PC-3 (cell line): ENCODE results near the gene MRPS17. TPM values are rescaled to one million over a fixed set of nuclear protein-coding genes. Genes with fewer than 3 reads are reported as not detected.
A peak's percentile ranks its signal among the peaks of the same experiment; 100 is the strongest.

Source experiments
- ATAC-seq: fragments of 200-7000 bp; cut with Tn5 transposase; 2 replicates; pipeline ENCODE4 v1.9.1; 2020; ENCODE audit warnings: mild to moderate bottlenecking, moderate library complexity
- BruUV-seq: library from RNA; stranded (reverse); fragments of 400-500 nt; replicated peaks from 2 replicates; lab custom pipeline; 2021; lab: Mats Ljungman, UMichigan
- CTCF ChIA-PET: fragments of 300-600 bp; sonication (Branson Sonifier 250); formaldehyde crosslinking; loops from one replicate; lab custom pipeline; 2022; ENCODE audit warnings: antibody characterized with exemption; lab: Charles Lee
- POLR2A ChIA-PET: fragments of 300-600 bp; sonication (Branson Sonifier 250); formaldehyde crosslinking; loops from one replicate; lab custom pipeline; 2022; ENCODE audit warnings: antibody characterized with exemption; ENCODE audit not compliant: unreplicated experiment; lab: Charles Lee
- DNase-seq: peaks from one replicate; pipeline ENCODE4 v3.0.0-alpha.2; 2015
- H2AFZ ChIP-seq: fragments of 300-600 bp; sonication (generic); 2 replicates; pipeline ENCODE4 v1.6.0; 2016; ENCODE audit warnings: antibody characterized with exemption, low read length
- H3F3A ChIP-seq: fragments of 300-600 bp; sonication (generic); one replicate; pipeline ENCODE4 v1.6.0; 2017; ENCODE audit warnings: antibody characterized with exemption, low read length, control low read depth, mild to moderate bottlenecking; ENCODE audit not compliant: unreplicated experiment
- H3K27ac ChIP-seq: fragments of 300-600 bp; sonication (generic); 2 replicates; pipeline ENCODE4 v1.5.1; 2016; ENCODE audit warnings: mild to moderate bottlenecking, low read length
- H3K27me3 ChIP-seq: fragments of 300-600 bp; sonication (generic); 2 replicates; pipeline ENCODE4 v1.6.1; 2016; ENCODE audit warnings: low read length, mixed read lengths
- H3K36me3 ChIP-seq: fragments of 300-600 bp; sonication (generic); 2 replicates; pipeline ENCODE4 v1.6.1; 2016; ENCODE audit warnings: low read depth, mixed run types, low read length, mixed read lengths
- H3K4me1 ChIP-seq: fragments of 300-600 bp; sonication (generic); 2 replicates; pipeline ENCODE4 v1.5.1; 2016; ENCODE audit warnings: low read length; ENCODE audit not compliant: insufficient read depth
- H3K4me2 ChIP-seq: fragments of 300-600 bp; sonication (generic); 2 replicates; pipeline ENCODE4 v1.6.0; 2016; ENCODE audit warnings: low read length
- H3K4me3 ChIP-seq: fragments of 300-600 bp; sonication (generic); 2 replicates; pipeline ENCODE4 v1.5.1; 2016; ENCODE audit warnings: mild to moderate bottlenecking, low read length, mixed read lengths
- H3K79me2 ChIP-seq: fragments of 300-600 bp; sonication (generic); 2 replicates; pipeline ENCODE4 v1.6.1; 2017; ENCODE audit warnings: low read length, mixed read lengths
- H3K9ac ChIP-seq: fragments of 300-600 bp; sonication (generic); 2 replicates; pipeline ENCODE4 v1.6.0; 2016; ENCODE audit warnings: mild to moderate bottlenecking, low read length
- H3K9me2 ChIP-seq: fragments of 300-600 bp; sonication (generic); replicated peaks from 2 replicates; pipeline ENCODE4 v1.6.1; 2016; ENCODE audit warnings: mixed run types, low read length, mixed read lengths
- H3K9me3 ChIP-seq: fragments of 300-600 bp; sonication (generic); 2 replicates; pipeline ENCODE4 v1.6.1; 2016; ENCODE audit warnings: low read length, mixed read lengths
- H4K20me1 ChIP-seq: fragments of 300-600 bp; sonication (generic); 2 replicates; pipeline ENCODE4 v1.6.1; 2016; ENCODE audit warnings: low read length, mixed read lengths
- EZH2 ChIP-seq: fragments of 300-600 bp; sonication (generic); IDR thresholded peaks from one replicate; pipeline ENCODE4 v1.6.1; 2017; ENCODE audit warnings: antibody characterized with exemption, mild to moderate bottlenecking, low read length; ENCODE audit not compliant: unreplicated experiment
- EZH2phosphoT487 ChIP-seq: fragments of 300-600 bp; sonication (generic); IDR thresholded peaks from 2 replicates; pipeline ENCODE4 v1.6.1; 2018; ENCODE audit warnings: mild to moderate bottlenecking, antibody characterized with exemption, low read length, borderline replicate concordance
- intact Hi-C: fragments of 100-400 bp; cut with micrococcal nuclease; formaldehyde crosslinking; loops from 2 replicates; pipeline ENCODE4 v1.9.0; 2023
- total RNA-seq: library from RNA; depleted of rRNA; stranded (reverse); fragments of >200 nt; gene quantifications from 2 replicates; pipeline ENCODE4 v1.2.3, GENCODE V29; 2014
- TF ChIP-seq, protein P1 (sequence below): fragments of 300-600 bp; sonication (generic); conservative IDR thresholded peaks from 2 replicates; pipeline ENCODE4 v1.5.1; 2017; ENCODE audit warnings: antibody characterized with exemption, low read depth, mild to moderate bottlenecking, low read length

MRPS17 gene
- total RNA-seq, 1 experiment from 2014 or later: 20.1 TPM

DNA sequence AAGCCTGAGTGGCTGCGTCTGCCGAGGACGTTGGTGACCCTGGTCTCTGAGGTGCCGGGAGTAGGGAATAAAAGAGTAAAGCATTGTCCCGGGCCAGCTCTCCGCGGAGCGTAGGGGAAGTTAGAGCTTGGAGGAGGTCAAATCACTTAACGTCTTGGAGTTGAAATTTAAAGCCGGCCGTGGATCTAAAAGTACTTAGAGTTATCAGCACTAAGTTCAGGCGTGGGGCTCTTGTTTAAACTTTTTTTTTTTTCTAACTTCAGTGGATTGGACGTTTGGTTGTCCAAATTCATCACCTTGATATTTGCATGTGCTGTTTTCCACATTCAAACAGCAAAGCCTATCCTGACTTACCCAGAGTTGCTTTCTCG is 13.4 kb downstream of the MRPS17 start:
- H3K9ac ChIP-seq: peak overlapping the region; percentile 88
- no peaks in the 10 kb centered on the region for H3K27me3 ChIP-seq
- CTCF ChIA-PET: interaction anchor here (0.5 to 1.5 kb wide), 3 partner anchors 11 to 324 kb away, joined by 3 to 8 read pairs (median 3); no protein-coding TSS in a partner anchor
- H2AFZ ChIP-seq: peak overlapping the region; percentile 60; the same call in 1 of the 2 replicates
- POLR2A ChIA-PET: interaction anchor here (0.6 to 1.0 kb wide), 3 partner anchors 13 to 221 kb away, joined by 4 to 6 read pairs (median 5); no protein-coding TSS in a partner anchor
- H3K27ac ChIP-seq: peak overlapping the region; percentile 73
- peak overlapping the region; percentile 84 for H3K4me3 ChIP-seq
- DNase-seq (no peak), ATAC-seq (no peak)
- H3K9me3 ChIP-seq: no peaks in the 10 kb centered on the region
- H3F3A ChIP-seq: peaks cover 8% of the 10 kb centered on the region
- H3K36me3 ChIP-seq: no peaks in the 10 kb centered on the region
- peak overlapping the region; percentile 88 for H3K4me2 ChIP-seq
- no peaks in the 10 kb centered on the region for H3K9me2 ChIP-seq
- no TSS peak for BruUV-seq
- intact Hi-C loops: loop anchor here (5.0 kb wide), 1 partner anchor 87 kb away; the partner anchor contains the start of genes CCT6A and PSPH
- peaks cover 15% of the 10 kb centered on the region for H3K4me1 ChIP-seq
- H3K79me2 ChIP-seq: peaks cover 38% of the 10 kb centered on the region
- no peaks in the 10 kb centered on the region for H4K20me1 ChIP-seq
- no peak for TF ChIP-seq EZH2
- no peak for TF ChIP-seq EZH2phosphoT487
- TF ChIP-seq, protein P1, sequence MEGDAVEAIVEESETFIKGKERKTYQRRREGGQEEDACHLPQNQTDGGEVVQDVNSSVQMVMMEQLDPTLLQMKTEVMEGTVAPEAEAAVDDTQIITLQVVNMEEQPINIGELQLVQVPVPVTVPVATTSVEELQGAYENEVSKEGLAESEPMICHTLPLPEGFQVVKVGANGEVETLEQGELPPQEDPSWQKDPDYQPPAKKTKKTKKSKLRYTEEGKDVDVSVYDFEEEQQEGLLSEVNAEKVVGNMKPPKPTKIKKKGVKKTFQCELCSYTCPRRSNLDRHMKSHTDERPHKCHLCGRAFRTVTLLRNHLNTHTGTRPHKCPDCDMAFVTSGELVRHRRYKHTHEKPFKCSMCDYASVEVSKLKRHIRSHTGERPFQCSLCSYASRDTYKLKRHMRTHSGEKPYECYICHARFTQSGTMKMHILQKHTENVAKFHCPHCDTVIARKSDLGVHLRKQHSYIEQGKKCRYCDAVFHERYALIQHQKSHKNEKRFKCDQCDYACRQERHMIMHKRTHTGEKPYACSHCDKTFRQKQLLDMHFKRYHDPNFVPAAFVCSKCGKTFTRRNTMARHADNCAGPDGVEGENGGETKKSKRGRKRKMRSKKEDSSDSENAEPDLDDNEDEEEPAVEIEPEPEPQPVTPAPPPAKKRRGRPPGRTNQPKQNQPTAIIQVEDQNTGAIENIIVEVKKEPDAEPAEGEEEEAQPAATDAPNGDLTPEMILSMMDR: no peak

DNA sequence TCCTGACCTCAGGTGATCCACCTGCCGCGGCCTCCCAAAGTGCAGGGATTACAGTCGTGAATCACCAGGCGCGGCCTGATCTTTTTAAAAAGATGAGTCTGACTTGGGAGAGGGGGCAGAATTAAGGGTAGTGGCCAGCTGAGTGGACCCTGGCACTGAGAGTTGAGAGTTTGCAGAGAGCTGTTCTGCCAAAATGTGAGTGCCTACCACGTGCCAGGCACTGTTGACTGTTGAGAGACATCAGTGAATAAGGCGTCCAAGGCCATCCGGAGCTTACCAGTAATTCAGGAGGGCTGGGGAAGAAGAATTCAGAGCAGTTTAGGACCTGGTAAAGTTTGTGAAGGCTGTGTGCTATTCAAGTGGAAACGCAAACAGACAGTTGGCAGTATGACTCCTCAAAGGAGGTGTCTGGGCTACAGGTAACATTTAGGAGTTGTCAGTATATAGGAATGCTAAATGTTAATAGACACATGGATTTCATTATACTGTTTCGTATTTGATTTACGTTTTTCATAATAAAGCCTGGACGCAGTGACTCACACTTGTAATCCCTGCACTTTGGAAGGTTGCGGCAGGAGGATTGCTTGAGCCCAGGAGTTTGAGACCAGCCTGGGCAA is 14.2 kb downstream of the MRPS17 start:
- 0 out of 2 replicates have a peak, but pooled peaks cover under 1% of the 10 kb centered on the region for H4K20me1 ChIP-seq
- no peaks in the 10 kb centered on the region for H3K36me3 ChIP-seq
- H3K79me2 ChIP-seq: peaks cover 43% of the 10 kb centered on the region
- peak overlapping the region; percentile 84 for H3K4me3 ChIP-seq
- TSS peak; percentile 89 for BruUV-seq
- peaks cover 8% of the 10 kb centered on the region for H3F3A ChIP-seq
- H3K4me1 ChIP-seq: peaks cover 15% of the 10 kb centered on the region
- H3K9me3 ChIP-seq: no peaks in the 10 kb centered on the region
- peak overlapping the region; percentile 88 for H3K9ac ChIP-seq
- H3K9me2 ChIP-seq: no peaks in the 10 kb centered on the region
- peak overlapping the region; percentile 73 for H3K27ac ChIP-seq
- no peak for TF ChIP-seq EZH2phosphoT487
- TF ChIP-seq, protein P1: no peak
- TF ChIP-seq EZH2: no peak
- ChIA-PET CTCF (interaction anchor here (1.0 kb wide), 1 partner anchor 42 kb away, joined by 3 read pairs; no protein-coding TSS in a partner anchor), POLR2A (no interaction called here)
- no peak overlapping the region for H2AFZ ChIP-seq
- intact Hi-C loops: loop anchor here (1.0 to 5.0 kb wide), 2 partner anchors 10 to 86 kb away; partner anchors contain the start of genes CCT6A and PSPH
- no peaks in the 10 kb centered on the region for H3K27me3 ChIP-seq
- ATAC-seq (peak; percentile 71), DNase-seq (peak; percentile 84)
- H3K4me2 ChIP-seq: peak overlapping the region; percentile 88

DNA sequence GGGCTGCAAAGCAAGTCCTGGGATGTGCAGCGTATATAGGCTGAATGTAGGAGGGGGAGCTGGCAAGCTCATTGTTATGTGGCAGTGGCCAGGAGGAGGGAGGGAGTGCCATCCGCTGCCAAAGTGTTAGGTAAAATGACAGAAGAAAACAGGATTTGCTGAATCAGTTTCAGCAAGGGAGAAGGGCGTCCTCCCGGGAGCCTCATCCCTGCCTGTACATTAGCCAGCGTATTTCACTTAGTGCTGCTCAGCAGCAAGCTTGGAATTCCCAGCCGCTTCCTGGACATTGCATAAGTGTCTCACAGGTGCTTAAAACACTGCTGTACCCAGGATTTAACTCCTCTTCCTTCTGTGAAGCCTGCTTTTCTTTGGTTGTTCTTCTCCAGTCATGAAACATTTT is 15.2 kb downstream of the MRPS17 start:
- peaks cover 8% of the 10 kb centered on the region for H3F3A ChIP-seq
- H3K4me2 ChIP-seq: no peak overlapping the region
- no TSS peak for BruUV-seq
- TF ChIP-seq, protein P1: no peak
- TF ChIP-seq EZH2 (no peak), EZH2phosphoT487 (no peak)
- H4K20me1 ChIP-seq: 0 out of 2 replicates have a peak, but pooled peaks cover 5% of the 10 kb centered on the region
- ATAC-seq: no peak
- no peak overlapping the region for H2AFZ ChIP-seq
- H3K79me2 ChIP-seq: peaks cover 53% of the 10 kb centered on the region
- no peak for DNase-seq
- intact Hi-C loops: loop anchor here (1.0 to 5.0 kb wide), 2 partner anchors 9 to 85 kb away; partner anchors contain the start of genes CCT6A and PSPH
- H3K36me3 ChIP-seq: no peaks in the 10 kb centered on the region
- ChIA-PET POLR2A (no interaction called here), CTCF (no interaction called here)
- no peak overlapping the region for H3K4me3 ChIP-seq
- H3K9me2 ChIP-seq: no peaks in the 10 kb centered on the region
- H3K27me3 ChIP-seq: no peaks in the 10 kb centered on the region
- H3K27ac ChIP-seq: no peak overlapping the region
- H3K9ac ChIP-seq: no peak overlapping the region
- peaks cover 15% of the 10 kb centered on the region for H3K4me1 ChIP-seq
- no peaks in the 10 kb centered on the region for H3K9me3 ChIP-seq
